H9 (cell line): ENCODE data around the gene STK32B. TPM values are rescaled to one million over a fixed set of nuclear protein-coding genes. Genes with fewer than 3 reads are reported as not detected.

Source experiments
- DNase-seq: peaks from one replicate; pipeline ENCODE4 v3.0.0-alpha.2; 2017
- H2AFZ ChIP-seq: one replicate; pipeline ENCODE4 v1.6.1; 2013; ENCODE audit warnings: mild to moderate bottlenecking, low read length, control low read depth, moderate library complexity
- H2AK5ac ChIP-seq: 2 replicates; pipeline ENCODE4 v1.6.1; 2013; ENCODE audit warnings: low read length, control low read depth, mixed read lengths; ENCODE audit not compliant: insufficient read length
- H2BK120ac ChIP-seq: one replicate; pipeline ENCODE4 v1.6.1; 2013; ENCODE audit warnings: low read depth, mild to moderate bottlenecking, low read length, control low read depth, inconsistent platforms; ENCODE audit not compliant: poor library complexity, severe bottlenecking
- H2BK12ac ChIP-seq: 2 replicates; pipeline ENCODE4 v1.6.1; 2013; ENCODE audit warnings: low read length, control low read depth, mixed read lengths, low read depth; ENCODE audit not compliant: insufficient read length
- H2BK15ac ChIP-seq: 2 replicates; pipeline ENCODE4 v1.6.1; 2013; ENCODE audit warnings: low read depth, low read length, control low read depth
- H2BK20ac ChIP-seq: one replicate; pipeline ENCODE4 v1.6.1; 2013; ENCODE audit warnings: low read depth, mild to moderate bottlenecking, low read length, control low read depth, inconsistent platforms; ENCODE audit not compliant: poor library complexity, severe bottlenecking
- H2BK5ac ChIP-seq: 2 replicates; pipeline ENCODE4 v1.6.1; 2013; ENCODE audit warnings: low read length, control low read depth, mixed read lengths; ENCODE audit not compliant: insufficient read length
- H3K14ac ChIP-seq: 2 replicates; pipeline ENCODE4 v1.6.1; 2013; ENCODE audit warnings: low read length, control low read depth; ENCODE audit not compliant: insufficient read depth
- H3K18ac ChIP-seq: 2 replicates; pipeline ENCODE4 v1.6.1; 2013; ENCODE audit warnings: low read depth, mild to moderate bottlenecking, mixed read lengths, low read length, control low read depth; ENCODE audit not compliant: insufficient read length
- H3K23ac ChIP-seq: 2 replicates; pipeline ENCODE4 v1.6.1; 2013; ENCODE audit warnings: low read length, control low read depth, mixed read lengths, low read depth; ENCODE audit not compliant: insufficient read length
- H3K23me2 ChIP-seq: 2 replicates; pipeline ENCODE4 v1.6.1; 2013; ENCODE audit warnings: low read depth, mild to moderate bottlenecking, mixed read lengths, low read length, control low read depth; ENCODE audit not compliant: insufficient read length, poor library complexity, severe bottlenecking
- H3K27ac ChIP-seq: 2 replicates; pipeline ENCODE4 v1.5.1; 2013; ENCODE audit warnings: low read length, control low read depth, mixed read lengths, low read depth; ENCODE audit not compliant: insufficient read length
- H3K27me3 ChIP-seq: 2 replicates; pipeline ENCODE4 v1.6.1; 2013; ENCODE audit warnings: low read length, control low read depth, inconsistent platforms; ENCODE audit not compliant: insufficient read depth
- H3K4ac ChIP-seq: 2 replicates; pipeline ENCODE4 v1.6.1; 2013; ENCODE audit warnings: low read depth, mild to moderate bottlenecking, control low read depth, inconsistent platforms, low read length, moderate library complexity
- H3K4me1 ChIP-seq: 2 replicates; pipeline ENCODE4 v1.6.1; 2013; ENCODE audit warnings: low read length, control low read depth, inconsistent platforms; ENCODE audit not compliant: insufficient read depth
- H3K4me2 ChIP-seq: 2 replicates; pipeline ENCODE4 v1.6.1; 2013; ENCODE audit warnings: low read length, control low read depth, mixed read lengths; ENCODE audit not compliant: insufficient read length, insufficient read depth
- H3K56ac ChIP-seq: 2 replicates; pipeline ENCODE4 v1.6.1; 2013; ENCODE audit warnings: low read depth, mild to moderate bottlenecking, mixed read lengths, low read length, control low read depth; ENCODE audit not compliant: insufficient read length
- H3K79me1 ChIP-seq: 2 replicates; pipeline ENCODE4 v1.6.1; 2013; ENCODE audit warnings: low read depth, mild to moderate bottlenecking, moderate library complexity, low read length, control low read depth, inconsistent platforms; ENCODE audit not compliant: insufficient read depth, poor library complexity, severe bottlenecking
- H3K79me2 ChIP-seq: 2 replicates; pipeline ENCODE4 v1.6.1; 2013; ENCODE audit warnings: low read length, control low read depth, inconsistent platforms; ENCODE audit not compliant: insufficient read depth
- H3K9ac ChIP-seq: 2 replicates; pipeline ENCODE4 v1.6.1; 2013; ENCODE audit warnings: low read length, control low read depth, mixed read lengths; ENCODE audit not compliant: insufficient read length; ENCODE audit errors: extremely low read depth
- H3K9me3 ChIP-seq: one replicate; pipeline ENCODE4 v1.6.1; 2013; ENCODE audit warnings: low read depth, low read length, inconsistent platforms; ENCODE audit not compliant: control insufficient read depth
- H3T11ph ChIP-seq: one replicate; pipeline ENCODE4 v1.6.1; 2013; ENCODE audit warnings: mild to moderate bottlenecking, low read length, control low read depth, inconsistent platforms
- H4K20me1 ChIP-seq: one replicate; pipeline ENCODE4 v1.6.1; 2013; ENCODE audit not compliant: control insufficient read depth, insufficient read length, insufficient read depth
- H4K5ac ChIP-seq: 2 replicates; pipeline ENCODE4 v1.6.1; 2013; ENCODE audit warnings: low read depth, mild to moderate bottlenecking, mixed read lengths, low read length, control low read depth; ENCODE audit not compliant: insufficient read length
- H4K8ac ChIP-seq: replicated peaks from 2 replicates; pipeline ENCODE4 v1.6.1; 2013; ENCODE audit warnings: low read length, control low read depth, mixed read lengths, low read depth; ENCODE audit not compliant: insufficient read length
- H4K91ac ChIP-seq: 2 replicates; pipeline ENCODE4 v1.6.1; 2013; ENCODE audit warnings: low read depth, mild to moderate bottlenecking, moderate library complexity, mixed read lengths, low read length, control low read depth; ENCODE audit not compliant: insufficient read length
- H3K27ac Mint-ChIP-seq, 3 experiments: 2 replicates in 2 of 3; 3 replicates in 1 of 3; pipeline ENCODE4 v1.8.0; 2020 to 2021; ENCODE audit warnings: mixed read lengths in 3 of 3, mild to moderate bottlenecking in 1 of 3, moderate library complexity in 1 of 3
- H3K27me3 Mint-ChIP-seq: 2 replicates; pipeline ENCODE4 v1.8.0; 2021; ENCODE audit warnings: low read depth, mild to moderate bottlenecking, moderate library complexity, mixed read lengths
- H3K36me3 Mint-ChIP-seq, 3 experiments: 2 replicates in 2 of 3; 3 replicates in 1 of 3; pipeline ENCODE4 v1.8.0; 2020 to 2021; ENCODE audit warnings: low read depth in 3 of 3, mixed read lengths in 3 of 3; ENCODE audit not compliant: insufficient read depth in 1 of 3
- H3K4me1 Mint-ChIP-seq, 2 experiments: 2 replicates each; pipeline ENCODE4 v1.8.0; 2020; ENCODE audit warnings: mixed read lengths in 2 of 2
- H3K4me3 Mint-ChIP-seq, 2 experiments: 2 replicates in 1 of 2; 3 replicates in 1 of 2; pipeline ENCODE4 v1.8.0; 2020 to 2021; ENCODE audit warnings: mild to moderate bottlenecking in 2 of 2, mixed read lengths in 2 of 2, moderate library complexity in 1 of 2
- H3K9me3 Mint-ChIP-seq, 2 experiments: 2 replicates in 1 of 2; 3 replicates in 1 of 2; pipeline ENCODE4 v1.8.0; 2020; ENCODE audit warnings: mild to moderate bottlenecking in 2 of 2, mixed read lengths in 2 of 2, moderate library complexity in 1 of 2
- WGBS: extraction: QIAGEN DNeasy Blood & Tissue Kit; methylation state at CpG from one replicate; pipeline ENCODE4 v1.1.7; 2013; ENCODE audit warnings: missing lambda C conversion rate, low lambda C conversion rate, mixed read lengths; ENCODE audit not compliant: insufficient read length; ENCODE audit errors: extremely low coverage; 5-methylcytosine and 5-hydroxymethylcytosine counted together
- total RNA-seq: library from RNA; stranded (reverse); gene quantifications from 2 replicates; pipeline ENCODE4 v1.2.1, GENCODE V29; 2021
- TF ChIP-seq, protein P1 (sequence below): fragments of 200-600 bp; sonication (generic); conservative IDR thresholded peaks from 3 replicates; pipeline ENCODE4 v1.8.0; 2021; ENCODE audit warnings: antibody characterized with exemption, mild to moderate bottlenecking

The STK32B gene
- total RNA-seq, 1 experiment from 2014 or later, result 1.0 TPM

DNA sequence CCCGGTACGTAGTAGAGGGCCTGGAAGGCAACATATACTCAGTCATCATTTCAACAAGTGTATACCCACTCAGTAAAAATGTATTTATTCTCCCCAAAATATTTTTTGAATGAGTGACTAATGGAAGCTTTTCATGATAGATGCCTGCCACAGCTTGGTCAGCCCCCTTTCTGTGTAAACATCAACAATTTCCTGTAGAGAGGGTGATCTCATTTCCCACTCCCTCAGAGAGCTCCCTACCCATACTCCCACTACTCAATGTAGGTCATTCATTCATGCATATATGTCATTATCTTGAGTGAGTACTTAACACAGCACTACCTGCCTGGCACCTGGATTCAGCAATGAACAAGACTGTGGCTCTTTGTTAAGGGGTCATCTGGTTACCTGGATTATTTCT is 81.9 kb downstream of the STK32B start:
- Histone ChIP-seq H2BK5ac (no peak overlapping the region), H3T11ph (no peak overlapping the region), H4K8ac (no peak overlapping the region), H3K14ac (no peak overlapping the region), H3K4me2 (no peak overlapping the region), H3K27me3 (no peaks in the 10 kb centered on the region), H3K27ac (no peak overlapping the region), H4K5ac (no peak overlapping the region), H3K4ac (no peak overlapping the region), H3K23me2 (no peaks in the 10 kb centered on the region), H3K4me1 (peaks cover 16% of the 10 kb centered on the region), H3K79me2 (no peaks in the 10 kb centered on the region), H4K20me1 (no peaks in the 10 kb centered on the region), H3K23ac (no peak overlapping the region), H3K79me1 (no peaks in the 10 kb centered on the region), H3K9me3 (no peaks in the 10 kb centered on the region), H2BK12ac (no peak overlapping the region), H4K91ac (no peak overlapping the region), H2BK15ac (no peak overlapping the region), H2BK120ac (no peak overlapping the region), H2BK20ac (no peak overlapping the region), H3K56ac (no peak overlapping the region), H2AK5ac (no peak overlapping the region), H2AFZ (no peak overlapping the region), H3K9ac (no peak overlapping the region), H3K18ac (no peak overlapping the region)
- no peak for DNase-seq
- H3K9me3 Mint-ChIP-seq, result peaks cover 4 to 5% of the 10 kb centered on the region in 2 experiments; a peak in 2 of 5 replicates
- peaks cover 39 to 40% of the 10 kb centered on the region in 2 experiments for H3K4me1 Mint-ChIP-seq
- peaks cover 0 to 9% (median 2%) of the 10 kb centered on the region in 3 experiments; a peak in 5 of 7 replicates for H3K36me3 Mint-ChIP-seq
- WGBS, result no CpG with 5 or more reads among the region's 2 CpGs
- no peak overlapping the region for H3K4me3 Mint-ChIP-seq
- TF ChIP-seq, protein P1, sequence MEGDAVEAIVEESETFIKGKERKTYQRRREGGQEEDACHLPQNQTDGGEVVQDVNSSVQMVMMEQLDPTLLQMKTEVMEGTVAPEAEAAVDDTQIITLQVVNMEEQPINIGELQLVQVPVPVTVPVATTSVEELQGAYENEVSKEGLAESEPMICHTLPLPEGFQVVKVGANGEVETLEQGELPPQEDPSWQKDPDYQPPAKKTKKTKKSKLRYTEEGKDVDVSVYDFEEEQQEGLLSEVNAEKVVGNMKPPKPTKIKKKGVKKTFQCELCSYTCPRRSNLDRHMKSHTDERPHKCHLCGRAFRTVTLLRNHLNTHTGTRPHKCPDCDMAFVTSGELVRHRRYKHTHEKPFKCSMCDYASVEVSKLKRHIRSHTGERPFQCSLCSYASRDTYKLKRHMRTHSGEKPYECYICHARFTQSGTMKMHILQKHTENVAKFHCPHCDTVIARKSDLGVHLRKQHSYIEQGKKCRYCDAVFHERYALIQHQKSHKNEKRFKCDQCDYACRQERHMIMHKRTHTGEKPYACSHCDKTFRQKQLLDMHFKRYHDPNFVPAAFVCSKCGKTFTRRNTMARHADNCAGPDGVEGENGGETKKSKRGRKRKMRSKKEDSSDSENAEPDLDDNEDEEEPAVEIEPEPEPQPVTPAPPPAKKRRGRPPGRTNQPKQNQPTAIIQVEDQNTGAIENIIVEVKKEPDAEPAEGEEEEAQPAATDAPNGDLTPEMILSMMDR, result no peak
- H3K27me3 Mint-ChIP-seq, result peaks cover 19% of the 10 kb centered on the region
- no peak overlapping the region for H3K27ac Mint-ChIP-seq
